NB4 (cell line): ENCODE results near the gene RGS10.

Source experiments
- DNase-seq: peaks from one replicate; pipeline ENCODE4 v3.0.0; 2010; ENCODE audit warnings: low read depth
- H3K4me3 ChIP-seq: one replicate; pipeline ENCODE4 v1.5.1; 2011; ENCODE audit warnings: mild to moderate bottlenecking, low read depth, low read length, moderate library complexity
- MYC ChIP-seq: IDR thresholded peaks from 2 replicates; pipeline ENCODE4 v1.6.1; 2011; ENCODE audit warnings: low read depth, low read length
- POLR2A ChIP-seq: IDR thresholded peaks from 2 replicates; pipeline ENCODE4 v1.6.1; 2011; ENCODE audit warnings: mild to moderate bottlenecking; ENCODE audit not compliant: insufficient read length; ENCODE audit errors: extremely low read depth
- TF ChIP-seq, protein P1 (sequence below): IDR thresholded peaks from one replicate; pipeline ENCODE4 v1.5.1; 2012; ENCODE audit warnings: low read depth, low read length
- TF ChIP-seq, protein P2 (sequence below): IDR thresholded peaks from 2 replicates; pipeline ENCODE4 v1.6.1; 2011; ENCODE audit warnings: low read depth, low read length

Gene RGS10

DNA sequence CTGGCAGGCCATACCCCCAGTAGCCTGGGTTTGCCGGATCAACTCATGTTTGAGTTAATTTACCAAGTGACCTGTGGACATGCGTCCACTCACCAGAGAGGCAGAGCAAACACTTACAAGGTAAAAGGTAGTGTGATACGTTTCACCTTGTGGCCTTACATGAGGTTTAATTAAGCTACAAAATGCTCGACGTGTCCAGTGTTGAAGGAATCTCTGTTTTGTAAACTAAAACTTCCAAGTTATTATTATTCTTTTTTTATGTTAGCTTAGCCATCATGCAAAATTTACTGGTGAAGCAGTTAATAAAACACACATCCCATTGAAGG lies 42.9 kb downstream of the RGS10 start:
- DNase-seq = no peak
- H3K4me3 ChIP-seq = no peak overlapping the region
- TF ChIP-seq, protein P1, sequence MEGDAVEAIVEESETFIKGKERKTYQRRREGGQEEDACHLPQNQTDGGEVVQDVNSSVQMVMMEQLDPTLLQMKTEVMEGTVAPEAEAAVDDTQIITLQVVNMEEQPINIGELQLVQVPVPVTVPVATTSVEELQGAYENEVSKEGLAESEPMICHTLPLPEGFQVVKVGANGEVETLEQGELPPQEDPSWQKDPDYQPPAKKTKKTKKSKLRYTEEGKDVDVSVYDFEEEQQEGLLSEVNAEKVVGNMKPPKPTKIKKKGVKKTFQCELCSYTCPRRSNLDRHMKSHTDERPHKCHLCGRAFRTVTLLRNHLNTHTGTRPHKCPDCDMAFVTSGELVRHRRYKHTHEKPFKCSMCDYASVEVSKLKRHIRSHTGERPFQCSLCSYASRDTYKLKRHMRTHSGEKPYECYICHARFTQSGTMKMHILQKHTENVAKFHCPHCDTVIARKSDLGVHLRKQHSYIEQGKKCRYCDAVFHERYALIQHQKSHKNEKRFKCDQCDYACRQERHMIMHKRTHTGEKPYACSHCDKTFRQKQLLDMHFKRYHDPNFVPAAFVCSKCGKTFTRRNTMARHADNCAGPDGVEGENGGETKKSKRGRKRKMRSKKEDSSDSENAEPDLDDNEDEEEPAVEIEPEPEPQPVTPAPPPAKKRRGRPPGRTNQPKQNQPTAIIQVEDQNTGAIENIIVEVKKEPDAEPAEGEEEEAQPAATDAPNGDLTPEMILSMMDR = no peak
- TF ChIP-seq, protein P2, sequence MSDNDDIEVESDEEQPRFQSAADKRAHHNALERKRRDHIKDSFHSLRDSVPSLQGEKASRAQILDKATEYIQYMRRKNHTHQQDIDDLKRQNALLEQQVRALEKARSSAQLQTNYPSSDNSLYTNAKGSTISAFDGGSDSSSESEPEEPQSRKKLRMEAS = no peak
- TF ChIP-seq POLR2A (no peak), MYC (no peak)

DNA sequence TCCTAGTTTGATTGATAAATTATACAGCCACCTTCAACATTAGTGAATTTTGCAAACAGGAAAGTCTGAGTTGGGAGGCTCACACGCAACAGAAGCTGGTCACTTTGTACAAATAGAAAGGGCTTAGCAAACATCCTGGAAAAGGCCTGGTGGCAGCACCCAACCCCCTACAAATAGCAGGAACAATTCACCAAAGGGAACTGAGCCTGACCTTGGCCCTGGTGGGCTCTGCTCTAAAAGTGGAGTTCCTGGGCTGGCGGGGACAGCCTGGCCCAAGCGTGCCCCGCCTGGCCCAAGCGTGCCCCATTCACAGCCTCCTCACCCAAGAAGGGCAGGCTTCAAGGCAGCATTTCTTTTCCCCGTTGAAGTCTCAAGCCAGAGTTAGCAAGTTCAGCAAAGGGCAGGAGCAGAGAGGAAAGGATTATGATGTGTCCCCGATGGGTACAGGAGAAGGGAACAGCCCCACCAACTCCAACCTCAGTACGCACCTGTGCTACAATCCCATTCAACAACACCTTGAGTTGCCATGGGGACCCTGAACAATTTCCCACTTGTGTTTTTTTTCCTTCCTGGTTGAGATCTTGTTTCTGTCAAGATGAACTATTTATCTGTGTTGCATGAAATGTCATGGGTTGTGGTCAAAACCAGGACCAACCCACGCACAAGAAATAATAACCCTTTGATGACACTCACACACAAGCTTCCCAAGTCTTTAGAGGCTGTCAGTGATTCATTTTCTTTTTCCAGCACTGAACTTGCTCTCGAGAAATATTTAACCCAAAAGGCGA lies 43.4 kb downstream of the RGS10 start:
- H3K4me3 ChIP-seq = no peak overlapping the region
- no peak for DNase-seq
- TF ChIP-seq MYC (no peak), POLR2A (no peak)
- TF ChIP-seq, protein P2 = no peak
- TF ChIP-seq, protein P1 = no peak

DNA sequence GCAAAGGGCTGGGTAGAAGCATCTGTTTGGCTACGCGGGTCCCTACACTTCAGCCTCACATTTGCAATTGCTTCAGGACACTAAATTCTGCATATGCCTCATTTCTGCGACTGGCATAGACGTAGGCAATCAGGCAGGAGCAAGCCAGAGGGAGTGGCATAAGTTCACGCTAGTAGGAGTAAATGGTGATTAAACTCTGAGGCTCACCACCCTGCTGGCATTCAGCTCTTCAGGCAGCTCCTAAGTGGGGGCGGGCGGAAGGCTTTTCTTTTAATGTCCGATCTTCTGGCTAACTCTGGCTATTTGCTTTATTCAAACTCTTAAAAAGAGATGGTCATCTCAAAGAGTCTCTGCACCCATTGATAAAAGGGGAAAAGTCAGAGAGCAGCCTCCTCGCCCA lies 45.3 kb downstream of the RGS10 start:
- H3K4me3 ChIP-seq = no peak overlapping the region
- DNase-seq = no peak
- no peak for TF ChIP-seq MYC
- TF ChIP-seq POLR2A = no peak

DNA sequence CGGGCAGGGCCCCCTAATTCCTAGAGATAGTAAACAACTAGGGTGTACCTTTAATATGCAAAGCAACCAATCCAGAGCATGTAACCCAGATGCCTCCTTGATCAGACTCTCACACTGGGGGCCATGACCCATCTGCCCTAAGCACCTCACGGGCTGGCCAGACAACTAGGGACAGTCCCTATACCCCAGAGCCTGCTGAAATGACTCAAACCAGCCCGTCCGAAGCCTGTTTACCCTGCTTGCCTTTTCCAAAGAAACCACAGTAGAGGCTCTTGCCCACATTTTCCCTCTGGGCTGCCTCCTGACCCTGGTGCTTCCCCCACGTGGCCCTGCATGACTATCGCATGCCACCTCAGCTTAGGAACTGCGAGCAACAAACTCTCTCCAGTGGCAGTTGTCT lies 46.2 kb downstream of the RGS10 start:
- TF ChIP-seq POLR2A (no peak), MYC (no peak)
- TF ChIP-seq, protein P1 = no peak
- TF ChIP-seq, protein P2 = no peak
- no peak for DNase-seq
- H3K4me3 ChIP-seq = no peak overlapping the region

DNA sequence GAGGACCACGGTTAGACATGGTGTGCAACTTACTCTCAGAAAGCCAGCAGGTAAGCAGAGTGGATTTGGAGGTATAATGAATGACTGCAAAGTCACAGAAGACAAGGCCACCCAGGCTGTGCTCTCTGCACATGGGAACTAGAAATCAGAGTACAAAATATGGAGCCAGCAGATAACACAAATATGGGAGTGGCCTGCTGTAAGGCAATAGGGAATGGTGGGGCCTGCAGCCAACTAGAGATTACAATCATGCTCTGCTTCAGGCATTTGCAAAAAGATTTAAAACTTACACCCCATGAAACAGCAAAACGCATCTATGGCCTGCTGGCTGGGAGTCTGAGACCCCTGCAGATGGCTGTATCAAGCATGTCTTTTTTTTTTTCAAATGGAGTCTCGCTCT lies 47.0 kb downstream of the RGS10 start:
- no peak overlapping the region for H3K4me3 ChIP-seq
- no peak for DNase-seq
- TF ChIP-seq, protein P2 = no peak
- no peak for TF ChIP-seq POLR2A
- TF ChIP-seq MYC = no peak
- TF ChIP-seq, protein P1 = no peak

DNA sequence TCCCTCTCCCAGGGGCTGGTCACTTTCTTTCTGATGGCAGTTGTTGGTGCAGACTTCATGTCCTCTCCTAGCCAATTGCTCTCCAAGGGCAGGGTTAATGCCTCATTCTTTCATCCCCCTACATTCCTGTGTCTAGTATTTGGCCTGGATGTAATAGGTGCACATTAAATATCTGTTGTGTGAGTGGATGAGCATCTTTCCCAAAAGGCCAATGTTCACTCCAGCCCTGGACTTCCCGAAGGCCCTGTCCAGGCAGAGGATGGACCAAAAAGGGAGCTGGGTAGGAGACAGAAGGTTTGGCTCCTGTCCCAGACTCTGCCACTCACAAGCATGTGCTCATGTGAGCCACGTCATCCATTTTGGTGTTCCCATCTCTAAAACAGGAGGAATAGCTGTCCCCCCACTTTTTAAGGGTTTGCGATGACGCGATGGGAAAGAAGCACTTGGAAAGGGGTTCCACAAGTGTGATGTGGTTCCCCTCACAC lies 47.5 kb downstream of the RGS10 start:
- TF ChIP-seq MYC = no peak
- TF ChIP-seq, protein P2 = no peak
- TF ChIP-seq, protein P1 = no peak
- TF ChIP-seq POLR2A = no peak
- DNase-seq = no peak
- no peak overlapping the region for H3K4me3 ChIP-seq
